ENCODE measurements around the gene DSCAM. TPM values are rescaled to one million over a fixed set of nuclear protein-coding genes. Genes with fewer than 3 reads are reported as not detected.

Gene DSCAM
- total and polyA plus RNA-seq, 10 donors, result 0.02 to 2.7 (median 2.0) TPM

DNA sequence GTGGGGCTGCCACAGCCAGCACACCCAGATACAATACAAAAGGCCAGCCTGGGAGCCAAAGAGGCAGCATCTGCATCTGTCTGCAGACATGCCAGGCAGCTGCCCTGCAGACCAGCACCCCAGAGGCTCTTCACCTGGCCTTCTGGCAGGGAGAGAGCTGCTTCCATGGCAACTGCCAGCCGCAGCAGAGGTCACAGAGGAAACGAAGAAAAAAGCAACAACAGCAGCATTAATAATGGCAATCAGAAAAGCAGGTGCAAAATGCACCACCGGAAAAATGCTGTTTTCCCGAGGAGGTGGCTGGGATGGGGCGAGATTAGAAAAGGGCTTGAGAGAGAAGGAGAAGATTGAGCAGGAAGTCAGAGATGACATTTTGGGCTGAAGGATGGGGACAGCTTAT is 670.2 kb downstream of the DSCAM start:
- no peaks in the 10 kb centered on the region for H3K4me1 ChIP-seq
- WGBS, 5 donors, result 31 to 54% (median 49%) methylated on average over 5 of the region's 5 CpGs
- H3K27ac ChIP-seq, result no peak overlapping the region

DNA sequence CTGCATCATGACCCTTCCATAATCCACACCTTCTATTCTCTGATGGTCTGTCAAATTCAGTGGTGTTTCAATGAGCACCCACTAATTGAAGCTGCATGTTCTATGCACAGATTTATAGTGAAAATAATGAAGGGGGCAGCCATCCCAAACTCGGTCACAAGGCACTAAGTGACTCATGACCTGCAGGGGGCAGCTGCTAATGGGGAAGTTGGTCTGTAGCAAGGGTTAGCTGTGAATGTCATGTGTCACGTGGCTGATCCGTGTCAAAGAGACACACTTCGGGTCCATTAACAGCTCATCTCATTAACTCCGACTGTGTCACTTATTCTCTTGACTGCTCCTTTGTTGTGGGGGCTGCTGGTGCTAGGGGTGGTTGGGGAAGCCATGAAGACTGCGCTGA is 673.1 kb downstream of the DSCAM start:
- no peaks in the 10 kb centered on the region for H3K9me3 ChIP-seq
- no peaks in the 10 kb centered on the region for H3K36me3 ChIP-seq
- H3K27ac ChIP-seq, result no peak overlapping the region
- TF ChIP-seq POLR2A (IDR thresholded peaks at IDR 0.05) (no peak), POLR2AphosphoS5 (IDR thresholded peaks at IDR 0.05) (no peak)
- TF ChIP-seq, protein P1, sequence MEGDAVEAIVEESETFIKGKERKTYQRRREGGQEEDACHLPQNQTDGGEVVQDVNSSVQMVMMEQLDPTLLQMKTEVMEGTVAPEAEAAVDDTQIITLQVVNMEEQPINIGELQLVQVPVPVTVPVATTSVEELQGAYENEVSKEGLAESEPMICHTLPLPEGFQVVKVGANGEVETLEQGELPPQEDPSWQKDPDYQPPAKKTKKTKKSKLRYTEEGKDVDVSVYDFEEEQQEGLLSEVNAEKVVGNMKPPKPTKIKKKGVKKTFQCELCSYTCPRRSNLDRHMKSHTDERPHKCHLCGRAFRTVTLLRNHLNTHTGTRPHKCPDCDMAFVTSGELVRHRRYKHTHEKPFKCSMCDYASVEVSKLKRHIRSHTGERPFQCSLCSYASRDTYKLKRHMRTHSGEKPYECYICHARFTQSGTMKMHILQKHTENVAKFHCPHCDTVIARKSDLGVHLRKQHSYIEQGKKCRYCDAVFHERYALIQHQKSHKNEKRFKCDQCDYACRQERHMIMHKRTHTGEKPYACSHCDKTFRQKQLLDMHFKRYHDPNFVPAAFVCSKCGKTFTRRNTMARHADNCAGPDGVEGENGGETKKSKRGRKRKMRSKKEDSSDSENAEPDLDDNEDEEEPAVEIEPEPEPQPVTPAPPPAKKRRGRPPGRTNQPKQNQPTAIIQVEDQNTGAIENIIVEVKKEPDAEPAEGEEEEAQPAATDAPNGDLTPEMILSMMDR (IDR thresholded peaks at IDR 0.05 in 8 of 11, conservative IDR thresholded peaks at IDR 0.05 in 3 of 11), result no peak
- no peaks in the 10 kb centered on the region for H3K4me1 ChIP-seq
- DNase-seq, result no peak
- H3K27me3 ChIP-seq (replicated peaks in 1 of 7), result peaks cover 0 to 7% (median 0%) of the 10 kb centered on the region in 7 donors
- 61 to 73% (median 72%) methylated on average over 6 of the region's 6 CpGs for WGBS, 5 donors
- intact Hi-C loops (cut with DNase I; ENCODE audit: low total_unique reads), result no loop called here
- H3K4me3 ChIP-seq, result no peak overlapping the region

More for the DNA sequence above, 670.2 kb downstream of the DSCAM start:
- intact Hi-C loops (cut with DNase I; ENCODE audit: low total_unique reads), result no loop called here
- Histone ChIP-seq H3K4me3 (no peak overlapping the region), H3K9me3 (peaks cover 0 to 6% (median 0%) of the 10 kb centered on the region in 8 donors), H3K36me3 (no peaks in the 10 kb centered on the region), H3K27me3 (replicated peaks in 1 of 7) (peaks cover 0 to 7% (median 0%) of the 10 kb centered on the region in 7 donors)
- TF ChIP-seq, protein P1 (IDR thresholded peaks at IDR 0.05 in 8 of 11, conservative IDR thresholded peaks at IDR 0.05 in 3 of 11), result no peak
- no peak for TF ChIP-seq POLR2AphosphoS5 (IDR thresholded peaks at IDR 0.05)
- no peak for TF ChIP-seq POLR2A (IDR thresholded peaks at IDR 0.05)
- DNase-seq, result no peak

DNA sequence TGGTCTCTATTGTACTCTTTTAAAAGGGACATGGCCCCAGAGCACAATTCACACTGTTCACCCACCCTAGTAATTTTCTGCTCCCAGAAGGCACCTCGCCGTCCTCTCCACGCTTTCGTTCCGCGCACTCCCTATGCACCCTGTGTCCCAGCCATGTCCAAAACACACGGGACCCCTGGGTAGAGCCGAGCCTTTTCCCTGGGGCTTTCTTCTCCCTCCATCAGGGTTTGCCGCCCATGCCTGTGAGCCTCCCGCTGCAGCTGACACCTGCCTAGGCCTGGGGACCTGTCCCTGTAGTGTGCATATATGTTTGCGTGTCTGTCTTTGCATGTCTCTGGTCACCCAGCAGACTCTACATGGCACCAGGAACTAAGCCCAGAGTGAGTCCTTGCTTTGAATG is 677.0 kb downstream of the DSCAM start:
- intact Hi-C loops (cut with DNase I; ENCODE audit: low total_unique reads), result no loop called here
- H3K27me3 ChIP-seq (replicated peaks in 1 of 7), result no peaks in the 10 kb centered on the region
- no peaks in the 10 kb centered on the region for H3K36me3 ChIP-seq
- H3K9me3 ChIP-seq, result peaks cover 0 to 15% (median 0%) of the 10 kb centered on the region in 8 donors
- no peak overlapping the region for H3K4me3 ChIP-seq
- no peak overlapping the region for H3K27ac ChIP-seq
- TF ChIP-seq POLR2A (IDR thresholded peaks at IDR 0.05), result no peak
- TF ChIP-seq POLR2AphosphoS5 (IDR thresholded peaks at IDR 0.05), result no peak
- TF ChIP-seq, protein P1 (IDR thresholded peaks at IDR 0.05 in 8 of 11, conservative IDR thresholded peaks at IDR 0.05 in 3 of 11), result no peak
- H3K4me1 ChIP-seq, result no peaks in the 10 kb centered on the region
- no peak for DNase-seq
- 92 to 98% (median 95%) methylated on average over 11 of the region's 11 CpGs for WGBS, 5 donors

DNA sequence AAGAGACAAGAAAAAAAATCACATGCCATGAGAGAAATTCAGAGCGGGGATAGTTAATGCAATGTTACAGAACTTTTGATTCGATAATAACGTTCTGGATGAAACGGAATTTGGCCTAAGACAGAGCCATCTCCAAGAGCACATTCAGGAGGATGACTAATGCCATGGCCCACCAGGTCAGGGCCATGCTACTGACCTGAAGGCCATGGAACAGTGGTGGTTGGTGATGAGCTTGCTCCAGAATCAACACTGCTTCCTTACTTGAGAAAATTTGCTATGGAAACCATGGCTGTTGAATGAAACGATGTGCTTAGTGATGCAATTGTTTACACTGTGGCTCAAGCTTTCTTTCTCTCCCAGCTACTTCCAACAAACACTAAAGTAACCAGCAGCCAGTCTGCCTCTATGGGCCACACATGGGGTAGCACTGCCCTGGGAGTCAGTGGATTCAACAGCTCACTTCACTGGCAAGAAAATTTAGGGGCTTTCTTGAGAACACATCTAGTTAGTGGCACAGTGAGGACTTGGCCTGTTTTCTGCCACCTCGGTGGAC is 680.6 kb downstream of the DSCAM start:
- intact Hi-C loops (cut with DNase I; ENCODE audit: low total_unique reads), result no loop called here
- Histone ChIP-seq H3K9me3 (peaks cover 0 to 15% (median 0%) of the 10 kb centered on the region in 8 donors), H3K4me3 (no peak overlapping the region), H3K27ac (no peak overlapping the region), H3K27me3 (replicated peaks in 1 of 7) (no peaks in the 10 kb centered on the region), H3K4me1 (no peaks in the 10 kb centered on the region), H3K36me3 (no peaks in the 10 kb centered on the region)
- TF ChIP-seq POLR2A (IDR thresholded peaks at IDR 0.05), result no peak
- TF ChIP-seq, protein P1 (IDR thresholded peaks at IDR 0.05 in 8 of 11, conservative IDR thresholded peaks at IDR 0.05 in 3 of 11), result no peak
- WGBS, 5 donors, result 81 to 96% (median 86%) methylated on average over 6 of the region's 6 CpGs
- no peak for DNase-seq

Measured in spleen (tissue), 11 donors.